Nephron progenitor cell (in vitro differentiated cells): ENCODE data around the gene PAX5.
A peak's percentile ranks its signal among the peaks of the same experiment; 100 is the strongest.

Experiments used
- DNase-seq: peaks from one replicate; pipeline ENCODE4 v3.0.0; 2021
- H3K27ac Mint-ChIP-seq: 2 replicates; pipeline ENCODE4 v1.8.0; 2021; ENCODE audit warnings: mild to moderate bottlenecking, moderate library complexity, mixed read lengths
- H3K27me3 Mint-ChIP-seq: 2 replicates; pipeline ENCODE4 v1.8.0; 2021; ENCODE audit warnings: mild to moderate bottlenecking, low read depth, mixed read lengths; ENCODE audit not compliant: poor library complexity
- H3K36me3 Mint-ChIP-seq: 2 replicates; pipeline ENCODE4 v1.8.0; 2021; ENCODE audit warnings: low read depth, mixed read lengths
- H3K4me1 Mint-ChIP-seq: 2 replicates; pipeline ENCODE4 v1.8.0; 2021; ENCODE audit warnings: mixed read lengths
- H3K4me3 Mint-ChIP-seq: 2 replicates; pipeline ENCODE4 v1.8.0; 2021; ENCODE audit warnings: mild to moderate bottlenecking, moderate library complexity, mixed read lengths
- H3K9me3 Mint-ChIP-seq: 2 replicates; pipeline ENCODE4 v1.8.0; 2021; ENCODE audit warnings: mild to moderate bottlenecking, moderate library complexity, mixed read lengths
- CTCF ChIP-seq: fragments of 200-600 bp; sonication (generic); IDR thresholded peaks from 2 replicates; pipeline ENCODE4 v1.5.0; 2021; ENCODE audit warnings: antibody characterized with exemption

PAX5 gene

DNA sequence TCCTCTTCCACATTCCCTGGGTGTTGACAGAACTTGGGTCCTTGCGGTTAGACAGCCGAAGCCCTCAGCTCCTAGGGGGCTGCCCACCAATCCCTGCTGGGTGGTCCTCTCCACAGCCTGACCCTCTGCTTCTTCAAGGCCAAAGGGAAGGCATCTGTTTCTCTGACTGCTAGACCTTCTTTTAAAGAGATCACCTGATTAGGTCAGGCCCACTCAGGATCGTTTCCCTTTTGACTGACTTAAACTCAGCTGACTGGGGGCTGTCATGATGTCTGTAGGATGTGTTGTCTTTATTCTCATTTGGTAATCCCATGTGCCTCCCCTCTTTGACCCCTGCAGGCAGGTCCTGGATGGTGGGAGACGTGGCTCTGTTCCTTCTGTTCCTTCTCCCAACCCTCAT, 207.5 kb downstream of the PAX5 start:
- peaks cover 17% of the 10 kb centered on the region for H3K27me3 Mint-ChIP-seq
- peaks cover 4% of the 10 kb centered on the region for H3K9me3 Mint-ChIP-seq
- DNase-seq, result no peak
- H3K4me1 Mint-ChIP-seq, result peaks cover 72% of the 10 kb centered on the region
- no peaks in the 10 kb centered on the region for H3K36me3 Mint-ChIP-seq
- H3K4me3 Mint-ChIP-seq, result no peak overlapping the region
- no peak for TF ChIP-seq CTCF
- H3K27ac Mint-ChIP-seq, result no peak overlapping the region

- no peaks in the 10 kb centered on the region for H3K36me3 Mint-ChIP-seq
- TF ChIP-seq CTCF, result no peak
- no peak for DNase-seq
- H3K4me3 Mint-ChIP-seq, result no peak overlapping the region
- no peak overlapping the region for H3K27ac Mint-ChIP-seq
- peaks cover 20% of the 10 kb centered on the region for H3K27me3 Mint-ChIP-seq
- H3K4me1 Mint-ChIP-seq, result peaks cover 72% of the 10 kb centered on the region
- peaks cover 4% of the 10 kb centered on the region for H3K9me3 Mint-ChIP-seq
These were observed 208.9 kb downstream of the PAX5 start for GRCh38 chr9:36825179-36825578.

DNA sequence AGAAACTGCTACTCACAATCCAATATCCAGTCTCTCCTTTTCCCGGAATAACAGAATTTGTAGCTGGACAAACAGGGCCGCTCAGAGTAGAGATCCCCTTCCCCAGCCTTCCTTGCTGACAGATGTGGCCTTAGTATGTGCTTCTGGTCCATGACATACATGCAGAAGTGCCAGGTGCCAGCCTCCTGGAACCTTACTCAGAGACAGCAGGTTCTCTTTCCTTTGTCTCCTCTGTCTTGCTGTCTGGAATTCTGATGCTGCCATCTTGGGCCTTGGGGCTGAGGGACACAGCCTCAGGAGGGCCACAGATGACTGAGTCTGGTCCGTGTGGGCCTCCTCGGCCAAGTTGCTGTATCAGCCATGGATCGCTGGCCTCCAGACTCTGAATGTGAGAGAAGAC, 210.1 kb downstream of the PAX5 start:
- no peak for DNase-seq
- Mint-ChIP-seq H3K4me1 (peaks cover 76% of the 10 kb centered on the region), H3K27me3 (peaks cover 20% of the 10 kb centered on the region), H3K4me3 (no peak overlapping the region), H3K36me3 (no peaks in the 10 kb centered on the region), H3K9me3 (peaks cover 4% of the 10 kb centered on the region), H3K27ac (peak overlapping the region; percentile 12)
- TF ChIP-seq CTCF, result no peak

- DNase-seq, result no peak
- Mint-ChIP-seq H3K9me3 (peaks cover 4% of the 10 kb centered on the region), H3K27ac (no peak overlapping the region), H3K4me1 (peaks cover 81% of the 10 kb centered on the region), H3K4me3 (no peak overlapping the region), H3K36me3 (no peaks in the 10 kb centered on the region), H3K27me3 (peaks cover 20% of the 10 kb centered on the region)
- no peak for TF ChIP-seq CTCF
These were observed 210.6 kb downstream of the PAX5 start for GRCh38 chr9:36823466-36823865.

GRCh38 chr9:36822201-36822600, 211.9 kb downstream of the PAX5 start:
- peaks cover 20% of the 10 kb centered on the region for H3K27me3 Mint-ChIP-seq
- H3K27ac Mint-ChIP-seq, result no peak overlapping the region
- H3K4me1 Mint-ChIP-seq, result peaks cover 84% of the 10 kb centered on the region
- peak overlapping the region; percentile 21 for H3K4me3 Mint-ChIP-seq
- no peak for TF ChIP-seq CTCF
- H3K36me3 Mint-ChIP-seq, result no peaks in the 10 kb centered on the region
- DNase-seq, result no peak
- no peaks in the 10 kb centered on the region for H3K9me3 Mint-ChIP-seq

- peak overlapping the region; percentile 60 for H3K27ac Mint-ChIP-seq
- H3K4me1 Mint-ChIP-seq, result peaks cover 89% of the 10 kb centered on the region
- peak overlapping the region; percentile 59 for H3K4me3 Mint-ChIP-seq
- H3K36me3 Mint-ChIP-seq, result no peaks in the 10 kb centered on the region
- peaks cover 20% of the 10 kb centered on the region for H3K27me3 Mint-ChIP-seq
- DNase-seq, result no peak
- TF ChIP-seq CTCF, result no peak
- H3K9me3 Mint-ChIP-seq, result no peaks in the 10 kb centered on the region
These were observed 213.6 kb downstream of the PAX5 start for GRCh38 chr9:36820392-36820861.
